ENCODE results near the gene INSC. TPM values are rescaled to one million over a fixed set of nuclear protein-coding genes. Genes with fewer than 3 reads are reported as not detected.
A peak's percentile ranks its signal among the peaks of the same experiment; 100 is the strongest.

Gene INSC
- total RNA-seq, 6 experiments from 2014 or later = 0.15 to 0.44 (median 0.43) TPM; not detected in 3

GRCh38 chr11:15101072-15101709 is 13.5 kb upstream of the INSC start:
- intact Hi-C loops (cut with DNase I) = loop anchor here (2.0 to 5.0 kb wide), 2 partner anchors 106 to 108 kb away; no protein-coding TSS in a partner anchor
- Histone ChIP-seq H3K4me1 (no peaks in the 10 kb centered on the region), H3K27ac (no peak overlapping the region), H3K27me3 (no peaks in the 10 kb centered on the region), H3K9me3 (no peaks in the 10 kb centered on the region), H3K36me3 (no peaks in the 10 kb centered on the region), H3K4me3 (no peak overlapping the region)
- TF ChIP-seq CTCF (IDR thresholded peaks at IDR 0.05) (peak; percentile 87 to 97 (median 95)), POLR2A (IDR thresholded peaks at IDR 0.05) (no peak)
- DNase-seq (peak; percentile 65 to 76 (median 72)), ATAC-seq (peak; percentile 98 to 100 (median 98))
- WGBS (ENCODE audit: insufficient coverage, low coverage, low lambda C conversion rate, missing lambda C conversion rate) = 21% methylated on average over 8 of the region's 8 CpGs

- ATAC-seq = no peak
- 100% methylated on average over 2 of the region's 2 CpGs for WGBS (ENCODE audit: insufficient coverage, low coverage, low lambda C conversion rate, missing lambda C conversion rate)
- intact Hi-C loops (cut with DNase I) = loop anchor here in 1 of 2 donors (5.0 kb wide), 1 partner anchor 103 kb away; no protein-coding TSS in a partner anchor
Measured at GRCh38 chr11:15104166-15104565, 10.6 kb upstream of the INSC start.

GRCh38 chr11:15106201-15106965 is 8.3 kb upstream of the INSC start:
- 77% methylated on average over 5 of the region's 8 CpGs for WGBS (ENCODE audit: insufficient coverage, low coverage, low lambda C conversion rate, missing lambda C conversion rate)
- DNase-seq = no peak
- no peaks in the 10 kb centered on the region for H3K9me3 ChIP-seq
- H3K4me3 ChIP-seq = no peak overlapping the region
- H3K27ac ChIP-seq = no peak overlapping the region
- H3K27me3 ChIP-seq = no peaks in the 10 kb centered on the region
- H3K4me1 ChIP-seq = peaks cover 0 to 3% (median 0%) of the 10 kb centered on the region in 4 donors
- no peaks in the 10 kb centered on the region for H3K36me3 ChIP-seq
- no peak for TF ChIP-seq CTCF (IDR thresholded peaks at IDR 0.05)
- no peak for TF ChIP-seq POLR2A (IDR thresholded peaks at IDR 0.05)
- intact Hi-C loops (cut with DNase I) = no loop called here
- no peak for ATAC-seq

More at GRCh38 chr11:15104166-15104565, 10.6 kb upstream of the INSC start:
- Histone ChIP-seq H3K27ac (no peak overlapping the region), H3K36me3 (no peaks in the 10 kb centered on the region), H3K4me1 (peaks cover 0 to 3% (median 0%) of the 10 kb centered on the region in 4 donors), H3K4me3 (no peak overlapping the region), H3K27me3 (no peaks in the 10 kb centered on the region), H3K9me3 (no peaks in the 10 kb centered on the region)
- no peak for DNase-seq
- TF ChIP-seq CTCF (IDR thresholded peaks at IDR 0.05) (no peak), POLR2A (IDR thresholded peaks at IDR 0.05) (no peak)

- H3K27me3 ChIP-seq = no peaks in the 10 kb centered on the region
- no peak for ATAC-seq
- intact Hi-C loops (cut with DNase I) = no loop called here
- TF ChIP-seq CTCF (IDR thresholded peaks at IDR 0.05) (no peak), POLR2A (IDR thresholded peaks at IDR 0.05) (no peak)
- DNase-seq = no peak
- 75% methylated on average over 2 of the region's 4 CpGs for WGBS (ENCODE audit: insufficient coverage, low coverage, low lambda C conversion rate, missing lambda C conversion rate)
- H3K4me3 ChIP-seq = no peak overlapping the region
- H3K27ac ChIP-seq = no peak overlapping the region
- H3K4me1 ChIP-seq = peaks cover 0 to 3% (median 0%) of the 10 kb centered on the region in 4 donors
- H3K9me3 ChIP-seq = no peaks in the 10 kb centered on the region
- H3K36me3 ChIP-seq = no peaks in the 10 kb centered on the region
Measured at GRCh38 chr11:15107730-15108515, 6.8 kb upstream of the INSC start.
